Gastroesophageal sphincter (tissue), 4 donors: ENCODE results near the gene CPA4. TPM values are rescaled to one million over a fixed set of nuclear protein-coding genes. Genes with fewer than 3 reads are reported as not detected.

Source experiments
- ATAC-seq: fragments of 150-250 bp; one replicate; pipeline ENCODE4 v1.9.1; 2016; ENCODE audit warnings: mild to moderate bottlenecking, moderate library complexity
- H3K27ac ChIP-seq, 4 donors: fragments of 200-600 bp; sonication (generic) in 3 of 4; 1 replicate in 3 of 4; 2 replicates in 1 of 4; pipeline ENCODE4 v1.5.1; 2016 to 2019
- H3K27me3 ChIP-seq: fragments of 200-600 bp; sonication (generic); one replicate; pipeline ENCODE4 v1.5.1; 2019
- H3K36me3 ChIP-seq, 2 donors: fragments of 200-600 bp; sonication (generic); one replicate each; pipeline ENCODE4 v1.5.1; 2019; ENCODE audit warnings: control low read depth in 1 of 2
- H3K4me1 ChIP-seq, 3 donors: fragments of 200-600 bp; sonication (generic); 1 replicate in 2 of 3; 2 replicates in 1 of 3; pipeline ENCODE4 v1.5.1; 2016 to 2019; ENCODE audit warnings: control low read depth in 2 of 3
- H3K4me3 ChIP-seq, 2 donors: fragments of 200-600 bp; sonication (generic); one replicate each; pipeline ENCODE4 v1.5.1; 2019; ENCODE audit warnings: mild to moderate bottlenecking in 1 of 2, moderate library complexity in 1 of 2
- H3K9me3 ChIP-seq, 3 donors: fragments of 200-600 bp; sonication (generic); one replicate each; pipeline ENCODE4 v1.5.1; 2017 to 2019; ENCODE audit warnings: control low read depth in 2 of 3
- EP300 ChIP-seq: sonication (generic); formaldehyde crosslinking; IDR thresholded peaks from one replicate; pipeline ENCODE4 v1.6.1; 2017; ENCODE audit warnings: antibody characterized with exemption, mild to moderate bottlenecking
- POLR2A ChIP-seq, 2 donors: fragments of 450-650 bp; IDR thresholded peaks; one replicate each; pipeline ENCODE4 v1.6.1; 2017; ENCODE audit warnings: antibody characterized with exemption in 2 of 2, mild to moderate bottlenecking in 2 of 2, moderate library complexity in 1 of 2
- POLR2AphosphoS5 ChIP-seq: sonication (generic); formaldehyde crosslinking; IDR thresholded peaks from one replicate; pipeline ENCODE4 v1.6.1; 2017; ENCODE audit warnings: antibody characterized with exemption
- WGBS, 2 donors: methylation state at CpG; one replicate each; pipeline ENCODE4 v1.1.5; 2018; ENCODE audit warnings: low coverage in 1 of 2; 5-methylcytosine and 5-hydroxymethylcytosine counted together
- total RNA-seq, 4 donors: library from RNA; depleted of rRNA; stranded (reverse); fragments of >200 nt; gene quantifications; one replicate each; pipeline ENCODE4 v1.1.0, GENCODE V29; 2016
- TF ChIP-seq, protein P1 (sequence below), 4 experiments: fragments of 200-600 bp in 2 of 4; fragments of 450-650 bp in 2 of 4; sonication (generic) in 1 of 4; IDR thresholded peaks; one replicate each; pipeline ENCODE4 v1.5.1; 2017 to 2019; ENCODE audit warnings: antibody characterized with exemption in 4 of 4, mild to moderate bottlenecking in 2 of 4, moderate library complexity in 2 of 4

CPA4 gene
- total RNA-seq, 4 donors from 2014 or later = 0.93 TPM; not detected in 3

DNA sequence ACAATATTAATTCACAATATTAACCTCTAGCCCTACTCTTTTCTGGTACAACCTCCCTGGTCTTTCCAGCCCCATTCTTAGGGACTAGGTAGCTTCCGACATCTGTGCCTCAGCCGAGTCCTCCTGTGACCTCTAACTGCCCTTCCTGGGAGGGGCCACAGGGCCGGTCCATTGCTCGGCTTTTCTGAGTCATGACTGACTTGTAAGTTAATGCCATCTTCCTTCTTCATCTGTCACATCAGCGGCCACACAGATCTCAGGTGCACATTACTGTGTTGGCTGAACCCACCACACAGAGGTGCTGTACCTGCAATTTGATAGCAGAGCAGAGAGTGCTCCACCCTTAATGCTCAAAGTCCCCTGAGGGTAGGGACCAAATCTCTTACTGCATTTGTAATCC, 4.1 kb upstream of the CPA4 start:
- no peak for ATAC-seq
- Histone ChIP-seq H3K36me3 (no peaks in the 10 kb centered on the region), H3K9me3 (no peaks in the 10 kb centered on the region), H3K4me3 (no peak overlapping the region), H3K27ac (no peak overlapping the region), H3K27me3 (no peaks in the 10 kb centered on the region), H3K4me1 (no peaks in the 10 kb centered on the region)
- TF ChIP-seq, protein P1, sequence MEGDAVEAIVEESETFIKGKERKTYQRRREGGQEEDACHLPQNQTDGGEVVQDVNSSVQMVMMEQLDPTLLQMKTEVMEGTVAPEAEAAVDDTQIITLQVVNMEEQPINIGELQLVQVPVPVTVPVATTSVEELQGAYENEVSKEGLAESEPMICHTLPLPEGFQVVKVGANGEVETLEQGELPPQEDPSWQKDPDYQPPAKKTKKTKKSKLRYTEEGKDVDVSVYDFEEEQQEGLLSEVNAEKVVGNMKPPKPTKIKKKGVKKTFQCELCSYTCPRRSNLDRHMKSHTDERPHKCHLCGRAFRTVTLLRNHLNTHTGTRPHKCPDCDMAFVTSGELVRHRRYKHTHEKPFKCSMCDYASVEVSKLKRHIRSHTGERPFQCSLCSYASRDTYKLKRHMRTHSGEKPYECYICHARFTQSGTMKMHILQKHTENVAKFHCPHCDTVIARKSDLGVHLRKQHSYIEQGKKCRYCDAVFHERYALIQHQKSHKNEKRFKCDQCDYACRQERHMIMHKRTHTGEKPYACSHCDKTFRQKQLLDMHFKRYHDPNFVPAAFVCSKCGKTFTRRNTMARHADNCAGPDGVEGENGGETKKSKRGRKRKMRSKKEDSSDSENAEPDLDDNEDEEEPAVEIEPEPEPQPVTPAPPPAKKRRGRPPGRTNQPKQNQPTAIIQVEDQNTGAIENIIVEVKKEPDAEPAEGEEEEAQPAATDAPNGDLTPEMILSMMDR (IDR thresholded peaks at IDR 0.05) = no peak
- TF ChIP-seq EP300 (no peak), POLR2AphosphoS5 (no peak), POLR2A (IDR thresholded peaks at IDR 0.05) (no peak)
- WGBS, 2 donors = 87 to 88% methylated on average over 3 to 4 of the region's 5 CpGs

- ATAC-seq = no peak
- Histone ChIP-seq H3K9me3 (no peaks in the 10 kb centered on the region), H3K36me3 (no peaks in the 10 kb centered on the region), H3K27ac (no peak overlapping the region), H3K4me1 (no peaks in the 10 kb centered on the region), H3K4me3 (no peak overlapping the region), H3K27me3 (no peaks in the 10 kb centered on the region)
- TF ChIP-seq, protein P1 (IDR thresholded peaks at IDR 0.05) = no peak
- no peak for TF ChIP-seq EP300
- TF ChIP-seq POLR2A (IDR thresholded peaks at IDR 0.05) = no peak
- no peak for TF ChIP-seq POLR2AphosphoS5
- 87 to 94% methylated on average over 4 to 8 of the region's 9 CpGs for WGBS, 2 donors
Observed at GRCh38 chr7:130289478-130289877, 3.5 kb upstream of the CPA4 start.

- Histone ChIP-seq H3K36me3 (no peaks in the 10 kb centered on the region), H3K9me3 (no peaks in the 10 kb centered on the region), H3K4me1 (no peaks in the 10 kb centered on the region), H3K4me3 (no peak overlapping the region), H3K27ac (no peak overlapping the region), H3K27me3 (no peaks in the 10 kb centered on the region)
- TF ChIP-seq POLR2AphosphoS5 (no peak), EP300 (no peak), POLR2A (IDR thresholded peaks at IDR 0.05) (no peak)
- TF ChIP-seq, protein P1 (IDR thresholded peaks at IDR 0.05) = no peak
- ATAC-seq = no peak
- WGBS, 2 donors = 88 to 94% methylated on average over 4 to 5 of the region's 6 CpGs
Observed at GRCh38 chr7:130290745-130291144, 2.2 kb upstream of the CPA4 start.

DNA sequence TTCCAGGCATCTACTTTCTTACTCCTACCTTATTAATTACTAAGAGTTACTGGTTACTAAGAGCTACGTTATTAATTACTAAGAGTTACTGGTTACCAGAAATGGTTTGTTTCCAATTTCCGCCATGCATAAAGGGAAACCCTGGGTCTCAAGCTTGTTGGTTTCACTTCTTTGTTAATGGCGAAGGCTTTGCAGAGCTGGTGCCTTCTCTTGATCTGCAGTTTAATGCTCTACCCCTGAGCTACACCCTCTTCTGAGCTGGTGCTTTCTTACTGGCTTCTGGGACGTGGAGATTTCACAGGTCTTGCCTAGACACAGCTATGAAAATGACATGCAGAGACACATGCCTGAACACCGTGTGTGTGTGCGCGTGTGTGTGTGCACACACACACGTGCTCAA, 560 bp downstream of the CPA4 start:
- ATAC-seq = no peak
- Histone ChIP-seq H3K27ac (no peak overlapping the region), H3K27me3 (no peaks in the 10 kb centered on the region), H3K36me3 (no peaks in the 10 kb centered on the region), H3K4me1 (no peaks in the 10 kb centered on the region), H3K9me3 (no peaks in the 10 kb centered on the region), H3K4me3 (no peak overlapping the region)
- WGBS, 2 donors = 78% methylated on average over 8 of the region's 8 CpGs
- TF ChIP-seq, protein P1 (IDR thresholded peaks at IDR 0.05) = no peak
- TF ChIP-seq POLR2AphosphoS5 = no peak
- TF ChIP-seq EP300 = no peak
- TF ChIP-seq POLR2A (IDR thresholded peaks at IDR 0.05) = no peak

DNA sequence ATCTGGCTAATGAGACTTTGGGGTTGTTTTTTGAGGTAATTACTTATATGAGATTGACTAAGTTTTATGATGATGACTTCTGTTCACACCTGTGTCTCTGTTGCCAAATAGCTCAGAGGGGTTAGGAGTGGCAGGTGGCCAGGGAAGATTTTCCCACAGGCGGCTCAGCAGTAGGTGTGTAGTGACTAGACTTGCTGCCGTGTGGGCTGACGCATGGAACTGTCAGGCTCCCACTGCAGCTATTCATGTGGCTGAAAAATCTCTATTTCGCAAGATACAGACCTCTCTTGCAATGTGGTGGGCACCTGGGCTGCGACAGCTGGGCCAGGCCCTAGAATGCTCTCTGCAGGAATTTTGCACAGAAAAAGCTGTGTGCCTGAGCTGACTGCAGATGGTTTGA, 1.4 kb downstream of the CPA4 start:
- Histone ChIP-seq H3K4me3 (no peak overlapping the region), H3K9me3 (no peaks in the 10 kb centered on the region), H3K27me3 (no peaks in the 10 kb centered on the region), H3K27ac (no peak overlapping the region), H3K36me3 (no peaks in the 10 kb centered on the region), H3K4me1 (no peaks in the 10 kb centered on the region)
- WGBS, 2 donors = 100% methylated on average over 1 of the region's 5 CpGs; no CpG with 5 or more reads in 1 of the 2 donors
- no peak for TF ChIP-seq EP300
- TF ChIP-seq POLR2A (IDR thresholded peaks at IDR 0.05) = no peak
- TF ChIP-seq, protein P1 (IDR thresholded peaks at IDR 0.05) = no peak
- no peak for TF ChIP-seq POLR2AphosphoS5
- ATAC-seq = no peak
